ENCODE measurements around the gene GSX1.

GSX1 gene

DNA sequence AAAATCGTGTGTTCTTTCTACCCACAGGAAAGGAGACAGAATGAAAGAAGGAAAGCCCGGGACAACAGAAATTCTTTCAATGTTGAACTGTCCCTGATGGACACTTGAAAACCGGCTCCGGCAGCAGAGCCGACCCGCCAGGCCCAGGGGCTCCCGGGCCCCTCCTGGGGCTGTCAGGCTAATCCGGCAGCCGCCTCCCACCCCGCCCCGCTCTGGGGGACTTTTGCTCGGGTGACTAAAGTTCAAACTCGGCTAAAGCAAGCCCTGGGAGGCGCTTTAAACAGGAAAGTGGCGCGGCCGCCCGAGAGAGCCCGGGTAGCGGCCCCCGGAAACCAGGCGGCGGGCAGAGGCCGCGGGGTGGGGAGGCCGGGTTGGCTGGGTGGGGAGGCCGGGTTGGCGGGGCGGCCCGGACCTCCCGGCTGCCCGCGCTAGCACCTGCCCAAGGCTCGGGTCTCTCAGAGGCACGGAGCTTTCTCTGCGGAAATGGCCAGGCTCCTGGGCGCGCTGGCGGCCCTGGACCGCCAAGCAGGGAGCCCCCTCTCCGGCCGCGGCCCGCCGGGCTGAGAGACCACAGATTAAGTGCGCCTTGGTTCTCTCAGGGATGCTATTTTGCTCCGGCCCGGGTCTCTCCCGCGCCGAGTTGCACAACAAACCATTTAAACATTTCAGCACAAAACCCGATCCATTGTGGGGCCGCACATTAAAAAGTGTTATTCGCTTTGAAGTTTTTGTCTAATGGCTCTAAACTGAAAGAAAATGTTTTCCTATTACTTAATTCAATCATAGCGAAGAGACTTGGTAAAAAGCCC, 2.6 kb upstream of the GSX1 start:
- no peak overlapping the region for H3K4me3 ChIP-seq (ENCODE audit: low read length)
- no peak for TF ChIP-seq ZNF274 (IDR thresholded peaks at IDR 0.05; ENCODE audit: low read depth, low read length)

DNA sequence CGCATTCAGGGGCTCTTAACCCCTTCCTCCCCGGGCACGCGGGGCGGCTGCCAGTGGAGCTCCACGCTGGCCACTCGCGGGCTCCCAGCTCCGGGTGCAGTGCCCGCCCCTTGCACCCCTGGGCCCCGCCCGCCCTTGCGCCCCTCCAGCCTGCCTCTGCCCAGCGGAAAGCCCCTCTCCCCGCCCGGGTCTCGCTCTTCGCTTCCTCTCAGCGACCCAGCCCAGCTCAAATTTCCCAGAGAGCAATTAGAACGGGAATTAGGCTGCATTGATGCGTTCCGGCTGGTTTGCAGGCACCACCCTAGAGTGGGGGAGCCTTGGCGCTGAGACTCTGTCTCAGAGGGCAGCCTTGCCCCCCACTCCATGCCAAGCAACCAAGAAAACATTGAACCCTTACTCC, 1.8 kb upstream of the GSX1 start:
- H3K4me3 ChIP-seq (ENCODE audit: low read length) = no peak overlapping the region
- no peak for TF ChIP-seq ZNF274 (IDR thresholded peaks at IDR 0.05; ENCODE audit: low read depth, low read length)

DNA sequence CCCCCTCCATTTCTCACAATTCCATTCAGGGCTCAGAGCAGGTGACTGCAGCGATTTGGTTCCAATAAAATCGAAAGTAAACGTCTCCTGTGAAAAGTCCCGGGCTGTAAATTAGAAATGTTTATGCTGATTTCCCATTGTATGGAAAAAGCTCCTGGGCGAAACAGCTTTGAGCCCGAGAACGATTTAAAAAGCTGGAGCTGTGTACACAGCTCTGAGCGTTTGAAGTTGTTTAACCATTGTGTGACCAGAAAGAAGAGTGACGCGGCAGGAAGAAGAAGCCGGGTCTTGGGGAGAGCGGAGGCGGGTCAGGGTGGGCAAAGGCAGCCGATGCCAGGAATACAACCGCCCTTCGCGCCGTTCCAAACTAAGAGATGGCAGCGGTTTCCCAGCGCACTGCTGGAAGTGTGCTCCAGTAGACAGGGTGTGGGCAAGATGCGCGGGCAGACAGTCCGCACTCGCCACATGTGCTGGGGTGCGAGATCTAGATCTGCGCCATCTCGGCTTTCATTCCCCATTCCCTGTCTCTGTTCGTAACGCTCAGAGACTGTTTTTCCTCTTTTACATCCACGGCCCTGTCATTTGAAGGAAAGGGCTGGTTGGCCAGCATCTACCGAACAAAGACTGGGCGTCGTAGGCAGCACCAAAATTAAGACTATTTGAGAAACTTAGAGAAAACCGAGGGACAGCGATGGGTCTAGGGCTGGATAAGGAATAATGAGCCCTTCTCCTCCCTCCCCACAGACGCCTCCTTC, 960 bp upstream of the GSX1 start:
- no peak for TF ChIP-seq ZNF274 (IDR thresholded peaks at IDR 0.05; ENCODE audit: low read depth, low read length)
- peak overlapping the region; percentile 12; the same call in 1 of the 2 replicates for H3K4me3 ChIP-seq (ENCODE audit: low read length)

DNA sequence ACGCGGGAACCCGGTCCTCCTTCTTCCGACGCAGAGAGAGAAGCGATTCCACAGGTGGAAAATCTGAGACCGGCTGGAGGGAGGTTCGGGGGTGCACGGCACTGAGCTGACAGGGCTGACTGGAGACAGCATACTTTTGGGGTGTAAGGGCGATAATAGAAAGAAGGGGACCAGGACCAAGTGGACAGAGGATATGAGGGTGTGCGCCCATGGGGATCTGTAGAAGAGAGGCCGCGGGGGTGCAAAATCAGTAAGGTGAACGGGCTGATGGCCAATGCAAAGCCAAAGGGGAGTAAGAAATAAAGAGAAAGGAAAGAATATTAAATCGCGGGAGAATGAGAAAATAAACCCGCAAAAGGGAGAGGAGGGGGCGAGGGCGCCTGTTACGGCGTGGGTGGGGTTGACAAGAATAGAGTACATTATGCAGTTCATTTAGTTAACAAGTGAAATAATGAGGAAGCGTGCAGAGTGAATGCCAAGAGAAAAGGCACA, 336 bp upstream of the GSX1 start:
- no peak overlapping the region for H3K4me3 ChIP-seq (ENCODE audit: low read length)

DNA sequence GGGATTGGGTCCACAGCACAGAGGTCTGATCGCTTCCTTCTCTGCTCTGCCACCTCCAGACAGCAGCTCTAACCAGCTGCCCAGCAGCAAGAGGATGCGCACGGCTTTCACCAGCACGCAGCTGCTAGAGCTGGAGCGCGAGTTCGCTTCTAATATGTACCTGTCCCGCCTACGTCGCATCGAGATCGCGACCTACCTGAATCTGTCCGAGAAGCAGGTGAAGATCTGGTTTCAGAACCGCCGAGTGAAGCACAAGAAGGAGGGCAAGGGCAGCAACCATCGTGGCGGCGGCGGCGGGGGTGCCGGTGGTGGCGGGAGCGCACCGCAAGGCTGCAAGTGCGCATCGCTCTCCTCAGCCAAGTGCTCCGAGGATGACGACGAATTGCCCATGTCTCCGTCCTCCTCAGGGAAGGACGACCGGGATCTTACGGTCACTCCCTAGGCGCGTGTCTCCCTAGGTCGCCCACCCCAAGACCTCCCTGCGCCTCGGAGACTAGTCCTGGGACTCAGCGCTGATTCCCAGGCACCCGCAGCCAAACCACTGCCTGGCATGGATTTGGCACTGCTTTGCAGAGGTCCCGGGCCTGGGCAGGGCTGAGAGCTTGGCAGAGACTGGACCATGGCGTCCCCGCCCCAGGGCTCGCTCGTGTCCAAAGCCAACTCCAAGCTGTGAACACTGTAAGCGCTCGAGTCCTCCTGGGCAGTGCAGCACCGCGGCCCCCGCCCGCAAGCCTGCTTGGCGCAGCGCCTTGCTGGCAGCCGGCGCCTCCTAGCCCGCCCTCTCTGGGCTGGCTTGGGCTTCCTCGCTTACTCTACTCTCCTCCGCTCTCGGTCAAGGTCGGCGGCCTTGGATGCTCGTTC, 1.5 kb downstream of the GSX1 start:
- H3K4me3 ChIP-seq (ENCODE audit: low read length) = no peak overlapping the region
- no peak for TF ChIP-seq ZNF274 (IDR thresholded peaks at IDR 0.05; ENCODE audit: low read depth, low read length)

More for the DNA sequence above, 336 bp upstream of the GSX1 start:
- TF ChIP-seq ZNF274 (IDR thresholded peaks at IDR 0.05; ENCODE audit: low read depth, low read length) = no peak

DNA sequence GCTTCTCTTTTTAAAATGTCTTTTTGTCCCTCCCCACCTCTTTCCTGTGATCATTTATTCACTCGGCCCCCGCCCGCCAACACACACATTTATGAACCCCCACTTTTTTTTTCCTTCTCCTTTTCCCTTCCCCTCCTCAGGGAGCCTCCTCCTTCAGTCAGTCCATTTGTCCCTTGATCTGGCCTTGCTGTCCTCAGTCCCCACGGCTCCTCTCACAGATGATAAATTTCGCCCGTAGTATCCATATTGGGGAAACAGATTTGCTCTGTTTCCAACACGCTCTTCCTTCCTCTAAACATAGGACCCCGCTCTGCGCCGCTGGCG, 2.0 kb downstream of the GSX1 start:
- TF ChIP-seq ZNF274 (IDR thresholded peaks at IDR 0.05; ENCODE audit: low read depth, low read length) = no peak
- H3K4me3 ChIP-seq (ENCODE audit: low read length) = no peak overlapping the region

DNA sequence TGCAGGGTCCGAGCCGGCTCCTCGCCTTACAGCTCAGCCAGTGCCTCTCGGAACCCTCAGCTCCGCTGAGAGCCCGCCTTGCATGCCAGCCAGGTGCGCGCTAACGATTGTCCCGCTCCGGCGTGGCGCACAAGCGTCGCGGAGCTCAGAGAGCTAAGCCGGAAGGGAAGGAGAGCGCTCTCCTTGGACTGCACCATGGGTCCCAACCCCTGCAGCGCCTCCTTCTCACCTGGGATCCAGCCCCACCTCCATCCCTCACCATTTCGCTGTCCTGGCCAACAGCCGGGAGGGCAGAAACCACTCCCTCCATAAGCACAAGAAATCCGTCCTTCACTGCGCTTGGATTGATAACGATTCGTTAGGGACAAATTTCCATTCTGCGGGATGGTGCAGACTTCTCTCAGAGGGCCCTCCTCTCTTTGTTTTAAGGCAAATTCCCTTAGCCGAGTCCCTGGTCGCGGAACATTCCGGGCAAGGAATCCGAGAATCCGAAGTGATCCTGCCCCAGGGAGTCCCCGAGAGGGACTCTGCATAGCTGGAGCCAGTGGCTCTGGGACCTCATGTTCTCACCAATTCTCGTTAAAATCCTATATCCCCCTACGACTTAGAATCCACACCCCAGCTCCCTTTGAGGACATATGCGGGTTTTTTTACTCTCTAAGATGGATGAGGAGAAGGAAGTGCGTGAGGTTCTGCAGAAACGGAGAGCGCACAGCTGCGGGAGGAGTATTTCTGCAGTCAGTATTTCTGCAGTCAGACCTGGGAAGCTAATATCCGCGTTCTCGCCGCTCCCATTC, 2.8 kb downstream of the GSX1 start:
- TF ChIP-seq ZNF274 (IDR thresholded peaks at IDR 0.05; ENCODE audit: low read depth, low read length) = no peak
- no peak overlapping the region for H3K4me3 ChIP-seq (ENCODE audit: low read length)

DNA sequence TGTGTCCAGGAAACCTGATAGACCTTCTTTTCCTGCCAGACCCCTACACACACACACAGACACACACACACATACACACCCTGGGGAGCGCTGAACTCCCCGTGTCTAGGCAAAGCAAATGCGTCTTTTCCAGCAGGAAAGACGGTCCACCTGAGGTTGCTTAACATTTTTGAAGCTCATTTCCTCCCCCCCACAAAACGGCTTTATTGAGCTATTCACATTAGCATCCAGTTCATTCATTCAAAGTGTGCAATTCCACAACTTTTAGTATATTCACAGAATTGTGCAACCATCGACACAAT, 3.4 kb downstream of the GSX1 start:
- no peak overlapping the region for H3K4me3 ChIP-seq (ENCODE audit: low read length)
- no peak for TF ChIP-seq ZNF274 (IDR thresholded peaks at IDR 0.05; ENCODE audit: low read depth, low read length)

DNA sequence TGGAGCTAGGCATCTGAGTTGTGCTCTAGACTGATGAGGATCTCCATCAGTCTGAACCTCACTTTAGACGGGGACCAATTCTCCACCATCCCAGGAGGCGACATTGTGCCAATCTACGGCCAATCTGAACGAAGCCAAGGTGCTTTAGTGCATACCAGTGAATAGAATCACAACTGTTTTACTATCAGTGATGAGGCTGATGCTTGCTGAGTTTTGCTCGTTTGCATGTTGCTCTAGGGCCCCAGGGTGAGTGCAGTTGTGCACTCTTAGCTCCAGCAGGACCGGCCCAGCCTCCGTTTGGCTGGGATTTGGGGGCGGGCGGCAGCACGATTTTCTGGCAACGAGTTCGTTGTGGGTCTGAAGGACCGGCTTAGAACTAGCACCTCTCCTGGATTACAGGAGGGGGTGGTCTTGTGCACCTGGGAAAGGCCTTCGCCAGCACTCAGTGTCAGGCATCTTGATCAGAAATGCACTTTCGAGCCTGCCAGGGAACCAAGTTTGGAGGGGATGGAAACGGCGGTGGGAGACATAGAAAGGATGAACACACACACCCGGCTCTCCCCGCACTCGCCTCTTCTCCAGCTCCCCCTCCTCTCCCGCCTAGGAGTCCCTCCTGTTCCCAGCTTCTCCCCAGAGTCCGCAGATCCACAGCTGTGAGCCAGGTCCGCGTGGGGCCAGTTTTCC, 4.4 kb downstream of the GSX1 start:
- no peak overlapping the region for H3K4me3 ChIP-seq (ENCODE audit: low read length)

DNA sequence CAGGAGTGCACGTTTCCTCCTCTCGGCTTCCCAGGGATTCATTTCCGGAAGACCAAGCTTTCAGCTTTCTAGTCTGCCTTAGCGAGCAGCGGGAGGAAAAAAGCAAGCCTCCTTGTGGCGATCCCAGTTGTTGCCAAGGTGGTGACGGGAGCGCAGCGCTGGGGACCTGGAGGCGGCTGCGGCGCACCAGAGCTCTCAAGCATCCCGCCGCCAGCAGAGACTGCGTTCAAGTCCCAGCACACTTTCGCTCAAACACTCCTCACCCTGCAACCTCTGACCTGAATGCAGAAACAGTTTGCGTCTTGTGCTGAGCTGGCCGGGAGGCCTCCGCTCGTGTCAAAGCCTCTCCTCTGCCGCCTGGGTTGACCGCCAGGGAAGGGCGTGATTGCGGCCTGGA, 4.9 kb downstream of the GSX1 start:
- no peak for TF ChIP-seq ZNF274 (IDR thresholded peaks at IDR 0.05; ENCODE audit: low read depth, low read length)
- H3K4me3 ChIP-seq (ENCODE audit: low read length) = no peak overlapping the region

More for the DNA sequence above, 4.4 kb downstream of the GSX1 start:
- no peak for TF ChIP-seq ZNF274 (IDR thresholded peaks at IDR 0.05; ENCODE audit: low read depth, low read length)

DNA sequence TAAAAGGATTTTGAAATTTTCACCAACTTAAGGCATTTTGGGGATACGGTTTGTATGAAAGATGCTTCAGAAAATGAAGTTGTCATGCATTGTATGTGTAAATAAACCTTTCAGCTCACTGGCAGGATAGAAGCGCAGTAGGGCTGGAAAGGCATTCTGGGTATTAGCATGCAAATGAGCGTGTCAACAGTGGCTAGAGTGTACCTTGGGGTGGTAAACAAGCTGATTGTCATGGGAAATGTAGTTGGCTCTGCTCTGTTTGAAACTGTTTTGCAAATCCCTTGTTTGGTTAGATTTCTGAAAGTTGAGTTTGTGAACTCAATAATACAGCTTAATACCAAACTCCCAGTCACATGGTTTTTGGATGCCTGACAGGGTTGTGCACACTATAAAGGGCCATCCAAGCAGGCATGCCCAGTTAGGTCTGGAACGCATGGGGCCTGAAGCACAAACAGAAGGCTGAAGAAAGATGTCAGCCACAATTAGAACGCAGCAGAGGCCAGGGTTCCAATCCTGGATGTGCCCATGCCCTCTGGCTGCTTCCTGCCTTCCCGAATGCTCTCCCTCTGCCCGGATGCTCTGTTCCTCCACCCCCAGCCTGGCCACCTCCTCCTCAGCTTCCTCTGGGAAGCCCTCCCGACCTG, 14.6 kb downstream of the GSX1 start:
- TF ChIP-seq ZNF274 (IDR thresholded peaks at IDR 0.05; ENCODE audit: low read depth, low read length) = no peak
- no peak overlapping the region for H3K4me3 ChIP-seq (ENCODE audit: low read length)

DNA sequence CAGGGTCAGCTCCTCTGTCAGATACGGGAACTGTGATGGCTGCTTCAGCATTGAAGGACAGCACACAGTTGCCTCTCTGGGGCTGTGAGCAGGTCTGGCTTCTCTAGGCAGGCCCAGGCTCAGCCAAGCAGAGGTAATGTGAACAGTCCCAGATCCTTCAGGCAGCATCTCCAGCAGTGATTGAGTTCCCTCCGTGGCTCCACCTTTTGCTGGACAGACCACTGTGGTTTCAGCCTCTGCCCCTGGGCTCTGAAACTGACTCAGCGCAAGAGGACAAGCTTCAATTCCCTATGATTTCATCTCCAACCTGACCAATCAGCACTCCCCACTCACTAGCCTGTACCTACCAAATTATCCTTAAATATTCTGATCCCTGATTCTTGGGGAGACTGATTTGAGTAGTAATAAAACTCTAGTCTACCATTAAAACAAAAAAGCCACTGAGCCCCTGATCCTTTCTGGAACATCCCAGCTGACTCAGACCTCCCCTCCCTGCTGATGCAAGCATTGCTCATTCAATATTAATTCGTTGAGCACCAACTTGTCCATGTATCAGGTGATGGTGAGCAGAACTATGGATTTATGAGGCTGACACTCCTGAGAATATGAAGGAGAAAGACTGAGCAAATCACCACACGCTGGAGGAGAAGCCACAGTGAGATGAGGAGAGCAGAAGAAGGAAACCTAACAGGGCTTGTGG, 16.7 kb downstream of the GSX1 start:
- no peak for TF ChIP-seq ZNF274 (IDR thresholded peaks at IDR 0.05; ENCODE audit: low read depth, low read length)
- no peak overlapping the region for H3K4me3 ChIP-seq (ENCODE audit: low read length)

Measured in GM08714 (cell line).